Endothelial cell of umbilical vein (primary cell): ENCODE results near the gene KRTAP10-9. TPM values are rescaled to one million over a fixed set of nuclear protein-coding genes. Genes with fewer than 3 reads are reported as not detected.

Experiments used
- BruUV-seq: library from RNA; stranded (reverse); fragments of 400-500 nt; replicated peaks from 2 replicates; lab custom pipeline; 2021; lab: Mats Ljungman, UMichigan
- CTCF ChIA-PET: fragments of 300-600, 350-600 bp; sonication (Branson Sonifier 250); formaldehyde crosslinking; loops from one replicate; lab custom pipeline; 2021; ENCODE audit warnings: antibody characterized with exemption, inconsistent platforms; lab: Charles Lee
- POLR2A ChIA-PET: fragments of 300-600, 350-600 bp; sonication (Branson Sonifier 250); formaldehyde crosslinking; loops from one replicate; lab custom pipeline; 2021; ENCODE audit warnings: antibody characterized with exemption, inconsistent platforms; lab: Charles Lee
- DNase-seq: peaks from one replicate; pipeline ENCODE4 v3.0.0-alpha.2; 2011; ENCODE audit warnings: low read depth, low spot score
- FAIRE-seq: peaks from 2 replicates; lab custom pipeline; 2011; peaks lifted over from hg19 to GRCh38; lab: Jason Lieb, UNC
- H2AFZ ChIP-seq: 2 replicates; pipeline ENCODE4 v1.6.0; 2012; ENCODE audit warnings: low read depth, low read length, control low read depth, inconsistent platforms
- H3K27ac ChIP-seq: 2 replicates; pipeline ENCODE4 v1.5.1; 2011; ENCODE audit warnings: low read depth, mild to moderate bottlenecking, control low read depth, low read length, moderate library complexity; ENCODE audit not compliant: insufficient read depth
- H3K27me3 ChIP-seq, 2 experiments: 2 replicates each; pipeline versions ENCODE4 v1.6.0 to v1.6.1; 2011; ENCODE audit warnings: low read length in 2 of 2, mixed read lengths in 1 of 2; ENCODE audit not compliant: control insufficient read depth in 2 of 2, insufficient read depth in 2 of 2
- H3K36me3 ChIP-seq, 2 experiments: 2 replicates in 1 of 2; 3 replicates in 1 of 2; pipeline ENCODE4 v1.5.1; 2011; ENCODE audit warnings: low read length in 2 of 2, mild to moderate bottlenecking in 1 of 2, moderate library complexity in 1 of 2; ENCODE audit not compliant: control insufficient read depth in 2 of 2, insufficient read depth in 2 of 2; ENCODE audit errors: extremely low read depth in 1 of 2
- H3K4me1 ChIP-seq: 3 replicates; pipeline ENCODE4 v1.5.1; 2011; ENCODE audit warnings: mild to moderate bottlenecking, low read length; ENCODE audit not compliant: control insufficient read depth, insufficient read depth; ENCODE audit errors: extremely low read depth
- H3K4me2 ChIP-seq: 2 replicates; pipeline ENCODE4 v1.6.1; 2011; ENCODE audit warnings: low read length, control low read depth, mixed read lengths; ENCODE audit not compliant: insufficient read depth
- H3K4me3 ChIP-seq, 3 experiments: fragments of 200-600 bp in 1 of 3; sonication (generic), shearing (Covaris generic) in 1 of 3; replicated peaks in 1 of 3; 2 replicates each; pipeline ENCODE4 v1.5.1; 2011 to 2016; ENCODE audit warnings: control low read depth in 3 of 3, low read length in 3 of 3, mild to moderate bottlenecking in 2 of 3, inconsistent platforms in 1 of 3, low read depth in 1 of 3, moderate library complexity in 1 of 3; ENCODE audit not compliant: insufficient read depth in 1 of 3
- H3K79me2 ChIP-seq: 2 replicates; pipeline ENCODE4 v1.6.0; 2012; ENCODE audit warnings: low read length, inconsistent platforms; ENCODE audit not compliant: control insufficient read depth, insufficient read depth
- H3K9ac ChIP-seq: replicated peaks from 2 replicates; pipeline ENCODE3; 2011; ENCODE audit warnings: low read length, control low read depth; ENCODE audit not compliant: insufficient read depth; ENCODE audit errors: extremely low read depth
- H3K9me1 ChIP-seq: replicated peaks from 3 replicates; pipeline ENCODE4 v1.6.0; 2011; ENCODE audit warnings: mild to moderate bottlenecking, low read length; ENCODE audit not compliant: control insufficient read depth, insufficient read depth; ENCODE audit errors: extremely low read depth
- H3K9me3 ChIP-seq: replicated peaks from 2 replicates; pipeline ENCODE4 v1.5.1; 2012; ENCODE audit warnings: low read length, inconsistent platforms; ENCODE audit not compliant: control insufficient read depth, insufficient read depth
- H4K20me1 ChIP-seq: replicated peaks from 2 replicates; pipeline ENCODE3; 2011; ENCODE audit warnings: mild to moderate bottlenecking, low read length; ENCODE audit not compliant: control insufficient read depth, insufficient read depth; ENCODE audit errors: extremely low read depth
- CTCF ChIP-seq, 2 donors: IDR thresholded peaks; 1 replicate in 1 of 2; 2 replicates in 1 of 2; pipeline ENCODE4 v1.5.1; 2011; ENCODE audit warnings: low read length in 2 of 2, mild to moderate bottlenecking in 2 of 2, moderate library complexity in 2 of 2, control low read depth in 1 of 2, inconsistent platforms in 1 of 2, low read depth in 1 of 2; ENCODE audit not compliant: insufficient read depth in 1 of 2; ENCODE audit errors: extremely low read depth in 1 of 2
- EZH2 ChIP-seq: IDR thresholded peaks from 2 replicates; pipeline ENCODE4 v1.6.1; 2012; ENCODE audit warnings: borderline replicate concordance, low read depth, mild to moderate bottlenecking, moderate library complexity, low read length, inconsistent platforms; ENCODE audit not compliant: severe bottlenecking
- FOS ChIP-seq: IDR thresholded peaks from 2 replicates; pipeline ENCODE4 v1.6.1; 2011; ENCODE audit warnings: mild to moderate bottlenecking, low read length, moderate library complexity, borderline replicate concordance; ENCODE audit not compliant: insufficient read depth
- GATA2 ChIP-seq: IDR thresholded peaks from 2 replicates; pipeline ENCODE4 v1.7.0; 2011; ENCODE audit warnings: low read depth, mild to moderate bottlenecking, moderate library complexity, mixed read lengths, low read length; ENCODE audit not compliant: insufficient read length, insufficient read depth
- JUN ChIP-seq: IDR thresholded peaks from 2 replicates; pipeline ENCODE4 v1.6.1; 2011; ENCODE audit warnings: borderline replicate concordance, low read depth; ENCODE audit not compliant: insufficient read length, insufficient read depth
- MAX ChIP-seq: IDR thresholded peaks from 2 replicates; pipeline ENCODE4 v1.6.1; 2011; ENCODE audit not compliant: insufficient read depth, insufficient read length
- MYC ChIP-seq: IDR thresholded peaks from one replicate; pipeline ENCODE4 v1.6.1; 2011; ENCODE audit warnings: mild to moderate bottlenecking, low read depth, low read length
- POLR2A ChIP-seq: IDR thresholded peaks from 2 replicates; pipeline ENCODE4 v1.6.1; 2012; ENCODE audit warnings: low read depth, mild to moderate bottlenecking, control low read depth, low read length
- POLR2AphosphoS5 ChIP-seq: IDR thresholded peaks from 2 replicates; pipeline ENCODE4 v1.6.1; 2012; ENCODE audit warnings: low read depth, mild to moderate bottlenecking, control low read depth, low read length, moderate library complexity; ENCODE audit not compliant: insufficient read depth
- dilution Hi-C: fragments of 300-500 bp; cut with MboI; formaldehyde crosslinking; loops from one replicate; pipeline ENCODE4 v1.15.0; 2019; ENCODE audit warnings: low sequenced_read_pairs; ENCODE audit not compliant: extremely low pct_ligation_motif_present
- intact Hi-C: fragments of 100-400 bp; cut with micrococcal nuclease; formaldehyde crosslinking; loops from one replicate; pipeline ENCODE4 v1.10.0; 2022
- polyA plus RNA-seq, 4 experiments: library from polyadenylated mRNA; depleted of rRNA in 3 of 4; stranded (reverse) in 3 of 4; unstranded in 1 of 4; fragments of >200 nt; gene quantifications; 2 replicates each; pipeline versions ENCODE4 v1.2.1 to v1.2.3, GENCODE V29; 2011 to 2012; ENCODE audit warnings: missing spikeins in 1 of 4
- total RNA-seq: library from RNA; stranded (reverse); gene quantifications from 2 replicates; pipeline ENCODE4 v1.2.3, GENCODE V29; 2021

The KRTAP10-9 gene
- total and polyA plus RNA-seq, 2 donors (not counting 3 experiments of a cell fraction or from before 2014, with no cell fraction given), result not detected

GRCh38 chr21:44653123-44653522 is 26.2 kb downstream of the KRTAP10-9 start:
- no TSS peak for BruUV-seq
- Histone ChIP-seq H3K9ac (no peak overlapping the region), H2AFZ (no peak overlapping the region), H3K4me1 (no peaks in the 10 kb centered on the region), H3K79me2 (no peaks in the 10 kb centered on the region), H3K4me2 (no peak overlapping the region), H3K9me3 (no peaks in the 10 kb centered on the region), H3K27me3 (no peaks in the 10 kb centered on the region), H3K36me3 (no peaks in the 10 kb centered on the region), H3K9me1 (no peaks in the 10 kb centered on the region), H3K27ac (no peak overlapping the region), H4K20me1 (no peaks in the 10 kb centered on the region), H3K4me3 (no peak overlapping the region)
- no peak for TF ChIP-seq CTCF (IDR thresholded peaks at IDR 0.05; ENCODE audit: extremely low read depth in 1 of 2, insufficient read depth in 1 of 2, low read depth in 1 of 2, low read length in 2 of 2)
- TF ChIP-seq MAX, result no peak
- TF ChIP-seq MYC, result no peak
- no peak for TF ChIP-seq POLR2AphosphoS5
- TF ChIP-seq POLR2A, result no peak
- TF ChIP-seq GATA2, result no peak
- TF ChIP-seq FOS, result no peak
- TF ChIP-seq EZH2, result no peak
- no peak for TF ChIP-seq JUN
- CTCF ChIA-PET, result interaction anchor here (1.0 kb wide), 1 partner anchor 23 kb away, joined by 3 read pairs; no protein-coding TSS in a partner anchor
- FAIRE-seq, result no peak
- DNase-seq, result no peak
- intact Hi-C loops, result no loop called here
- POLR2A ChIA-PET, result no interaction called here
- dilution Hi-C loops, result no loop called here
